GM12872 (cell line): ENCODE measurements around the gene SMIM45.

Source experiments
- CTCF ChIP-seq: IDR thresholded peaks from 3 replicates; pipeline ENCODE4 v1.5.1; 2011; ENCODE audit warnings: low read depth, mild to moderate bottlenecking, low read length, moderate library complexity; ENCODE audit not compliant: insufficient read depth

The SMIM45 gene

GRCh38 chr22:41946629-41947423, 5.1 kb upstream of the SMIM45 start, which contains the start of gene CENPM:
CENPM (minus strand) TSS chr22:41947152; CDS start chr22:41947076, 76 bp downstream.
- TF ChIP-seq CTCF = no peak

- TF ChIP-seq CTCF = no peak
Observed at GRCh38 chr22:41947424-41948080, 4.4 kb upstream of the SMIM45 start.

DNA sequence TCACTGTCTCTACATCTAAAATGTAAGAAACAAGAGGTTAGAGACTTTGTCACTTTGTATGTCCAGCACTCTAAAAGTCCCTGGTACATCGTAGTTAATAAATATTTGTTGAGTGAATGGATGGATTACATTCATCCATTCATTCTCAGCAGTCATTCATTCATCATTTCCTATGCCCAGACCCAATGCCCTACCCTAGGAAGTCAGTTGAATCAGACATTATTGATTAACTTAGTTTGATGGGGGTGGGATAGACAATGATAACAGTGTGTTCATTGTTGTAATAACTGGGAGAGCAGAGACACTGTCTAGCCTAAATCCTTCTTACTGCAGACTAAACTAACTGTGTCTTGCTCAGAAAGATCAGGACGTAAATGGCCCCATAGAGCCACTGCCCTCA, 3.8 kb upstream of the SMIM45 start:
- TF ChIP-seq CTCF = no peak

GRCh38 chr22:41949297-41949965, 2.5 kb upstream of the SMIM45 start:
- TF ChIP-seq CTCF = no peak

DNA sequence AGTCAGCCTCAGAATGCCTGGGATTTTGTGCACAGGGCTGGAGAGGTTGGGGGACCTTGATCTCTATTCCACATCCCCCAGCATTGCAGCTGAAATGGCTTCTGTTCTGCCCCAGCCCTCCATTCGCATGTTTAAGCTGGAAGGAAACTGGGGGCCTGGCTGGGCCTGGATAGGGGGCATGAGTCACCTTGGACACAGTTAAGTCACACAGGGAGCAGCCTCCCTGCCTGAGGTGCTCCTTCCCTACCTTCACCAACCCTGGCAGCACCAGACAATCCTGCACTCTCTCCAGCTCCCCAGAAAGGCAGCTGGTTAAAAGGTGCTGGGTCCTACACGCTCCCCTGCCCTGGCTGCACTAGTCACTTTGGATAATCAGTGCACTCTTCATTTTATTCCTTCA, 763 bp downstream of the SMIM45 start:
- no peak for TF ChIP-seq CTCF

- no peak for TF ChIP-seq CTCF
Observed at GRCh38 chr22:41957941-41958556, 6.1 kb downstream of the SMIM45 start.

DNA sequence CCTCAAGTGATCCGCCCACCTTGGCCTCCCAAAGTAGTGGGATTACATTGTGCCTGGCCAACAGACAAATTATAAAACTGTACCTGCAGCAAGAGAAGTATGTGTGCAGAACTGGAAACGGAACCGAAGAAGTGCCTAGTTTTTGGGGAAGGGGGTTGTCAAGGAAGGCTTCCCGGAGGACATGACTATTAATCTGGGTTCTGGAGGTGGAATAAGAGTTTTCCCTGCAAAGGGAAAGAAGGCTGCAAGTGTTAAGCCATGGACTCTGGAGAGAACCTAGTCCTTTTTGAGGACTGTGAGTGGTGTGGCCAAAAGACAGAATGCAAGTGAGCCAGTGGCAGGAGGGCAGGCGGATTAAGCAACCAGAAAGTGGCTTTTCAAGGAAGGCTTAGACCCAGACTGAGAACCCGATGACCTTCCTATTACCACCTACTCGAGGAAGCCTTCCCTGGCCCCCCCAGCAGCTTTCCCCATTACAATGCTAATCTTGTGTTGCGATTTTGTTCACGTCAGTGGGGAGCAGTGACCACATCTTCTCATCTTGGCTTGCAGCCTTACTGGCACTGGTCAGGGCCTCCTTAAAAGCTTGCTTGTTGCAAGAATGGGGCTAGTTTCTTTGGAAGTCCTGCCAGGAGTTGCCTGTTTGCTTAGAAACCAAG, 11.6 kb downstream of the SMIM45 start:
- TF ChIP-seq CTCF = no peak
